Cardiac fibroblast (primary cell): ENCODE measurements around the gene ATP6V1F.
A peak's percentile ranks its signal among the peaks of the same experiment; 100 is the strongest.

Experiments used
- DNase-seq, 2 donors: peaks; one replicate each; pipeline versions ENCODE4 v3.0.0 to v3.0.0-alpha.2; 2010; ENCODE audit warnings: low read depth in 2 of 2
- H3K4me3 ChIP-seq, 2 donors: replicated peaks in 1 of 2; 1 replicate in 1 of 2; 2 replicates in 1 of 2; pipeline ENCODE4 v1.5.1; 2011; ENCODE audit warnings: low read depth in 2 of 2, low read length in 2 of 2, mild to moderate bottlenecking in 2 of 2, moderate library complexity in 1 of 2
- CTCF ChIP-seq: IDR thresholded peaks from one replicate; pipeline ENCODE4 v1.5.1; 2011; ENCODE audit warnings: low read depth, mild to moderate bottlenecking, low read length, inconsistent platforms

ATP6V1F gene

GRCh38 chr7:128895320-128895719, 32.7 kb downstream of the ATP6V1F start:
- no peak overlapping the region for H3K4me3 ChIP-seq
- TF ChIP-seq CTCF = no peak
- no peak for DNase-seq

- DNase-seq = no peak
- TF ChIP-seq CTCF = no peak
- H3K4me3 ChIP-seq = no peak overlapping the region
These were observed 36.7 kb downstream of the ATP6V1F start for GRCh38 chr7:128899392-128899791.

GRCh38 chr7:128900237-128900636, 37.6 kb downstream of the ATP6V1F start:
- H3K4me3 ChIP-seq = no peak overlapping the region
- no peak for TF ChIP-seq CTCF
- no peak for DNase-seq

GRCh38 chr7:128902761-128903585, 40.3 kb downstream of the ATP6V1F start:
- TF ChIP-seq CTCF = no peak
- no peak overlapping the region for H3K4me3 ChIP-seq
- peak; percentile 16 to 28 for DNase-seq

GRCh38 chr7:128903621-128904361, 41.1 kb downstream of the ATP6V1F start:
- DNase-seq = no peak
- H3K4me3 ChIP-seq = no peak overlapping the region
- TF ChIP-seq CTCF = no peak

GRCh38 chr7:128904381-128905197, 41.9 kb downstream of the ATP6V1F start:
- DNase-seq = peak; percentile 69 to 70
- TF ChIP-seq CTCF = peak; percentile 64
- H3K4me3 ChIP-seq = no peak overlapping the region
